Psoas muscle (tissue), 8 donors: Measurements from ENCODE around the gene CARMIL1. TPM values are rescaled to one million over a fixed set of nuclear protein-coding genes. Genes with fewer than 3 reads are reported as not detected.

Source experiments
- ATAC-seq, 4 donors: fragments of 200-7000 bp; cut with Tn5 transposase; one replicate each; pipeline ENCODE4 v1.9.1; 2020; ENCODE audit warnings: moderate library complexity in 3 of 4, mild to moderate bottlenecking in 2 of 4
- DNase-seq, 2 donors: peaks; one replicate each; pipeline ENCODE4 v3.0.0-alpha.2; 2020
- H3K27ac ChIP-seq: fragments of 200-600 bp; one replicate; pipeline ENCODE4 v1.8.0; 2022
- H3K27me3 ChIP-seq, 3 donors: fragments of 200-600 bp in 1 of 3; one replicate each; pipeline versions ENCODE4 v1.6.1 to v1.8.0; 2013 to 2022; ENCODE audit warnings: low read length in 2 of 3, mild to moderate bottlenecking in 2 of 3, moderate library complexity in 1 of 3; ENCODE audit not compliant: insufficient read depth in 3 of 3
- H3K36me3 ChIP-seq, 2 donors: fragments of 200-600 bp in 1 of 2; one replicate each; pipeline versions ENCODE4 v1.6.1 to v1.8.0; 2013 to 2022; ENCODE audit warnings: low read depth in 1 of 2, mild to moderate bottlenecking in 1 of 2, moderate library complexity in 1 of 2; ENCODE audit not compliant: insufficient read depth in 1 of 2
- H3K4me1 ChIP-seq: fragments of 200-600 bp; one replicate; pipeline ENCODE4 v1.8.0; 2022
- H3K4me3 ChIP-seq: fragments of 200-600 bp; one replicate; pipeline ENCODE4 v1.8.0; 2022; ENCODE audit warnings: mild to moderate bottlenecking
- H3K9me3 ChIP-seq: fragments of 200-600 bp; one replicate; pipeline ENCODE4 v1.8.0; 2022
- CTCF ChIP-seq: fragments of 200-600 bp; IDR thresholded peaks from one replicate; pipeline ENCODE4 v1.8.0; 2022; ENCODE audit warnings: antibody characterized with exemption
- WGBS, 3 donors: extraction: QIAGEN DNeasy Blood & Tissue Kit; methylation state at CpG; one replicate each; pipeline versions ENCODE4 v1.1.6 to v1.1.7; 2013; 5-methylcytosine and 5-hydroxymethylcytosine counted together
- intact Hi-C, 2 donors: fragments of 100-400 bp; cut with DNase I; formaldehyde crosslinking; loops; one replicate each; pipeline versions ENCODE4 v1.11.0 to v1.14.2; 2022
- polyA plus RNA-seq, 3 donors: library from polyadenylated mRNA; stranded (reverse); fragments of 200-250 nt; gene quantifications; one replicate each; pipeline ENCODE4 v1.2.3, GENCODE V29; 2013
- total RNA-seq, 4 donors: library from RNA; stranded (reverse); fragmentation: NEBNext Ultra II Directional in 2 of 4; extraction: Animal tissue kit (Norgen Biotek cat#: 25700) in 2 of 4; gene quantifications; one replicate each; pipeline versions ENCODE4 v1.2.1 to v1.2.4, GENCODE V29; 2021 to 2023
- donor health status: healthy with polysubstance abuse.
- donor health status: DM: no; HTN: no; CAD: no; lungs with moderate emphysema.
- donor health status: Bipolar disorder and iron deficiency.
- donor health status: healthy.
- donor health status: DM: yes; HTN: yes; CAD: no.
- donor health status: DM: no; HTN: no; CAD: no.
- donor health status: DM: no; HTN: no; CAD: no.
- donor health status: DM: yes; HTN: yes; CAD: no.

CARMIL1 gene
- total and polyA plus RNA-seq, 7 donors = 0.11 to 1.0 (median 0.76) TPM

GRCh38 chr6:25342802-25343201 is 63.6 kb downstream of the CARMIL1 start:
- no peak for ATAC-seq

GRCh38 chr6:25343984-25344383 is 64.8 kb downstream of the CARMIL1 start:
- WGBS, 3 donors = 89 to 92% (median 90%) methylated on average over 7 of the region's 7 CpGs
- intact Hi-C loops = no loop called here
- no peaks in the 10 kb centered on the region for H3K9me3 ChIP-seq
- ATAC-seq (no peak), DNase-seq (no peak)
- no peaks in the 10 kb centered on the region for H3K4me1 ChIP-seq
- H3K36me3 ChIP-seq = no peaks in the 10 kb centered on the region
- H3K27me3 ChIP-seq = no peaks in the 10 kb centered on the region
- no peak overlapping the region for H3K27ac ChIP-seq
- no peak overlapping the region for H3K4me3 ChIP-seq
- no peak for TF ChIP-seq CTCF

More at GRCh38 chr6:25342802-25343201, 63.6 kb downstream of the CARMIL1 start:
- Histone ChIP-seq H3K27me3 (no peaks in the 10 kb centered on the region), H3K36me3 (no peaks in the 10 kb centered on the region), H3K4me1 (no peaks in the 10 kb centered on the region), H3K9me3 (no peaks in the 10 kb centered on the region), H3K27ac (no peak overlapping the region), H3K4me3 (no peak overlapping the region)
- intact Hi-C loops = no loop called here
- no peak for DNase-seq
- whole genome bisulfite sequencing, 3 donors = 26 to 29% (median 28%) methylated on average over 4 of the region's 4 CpGs
- no peak for TF ChIP-seq CTCF

- intact Hi-C loops = no loop called here
- no peak for TF ChIP-seq CTCF
- Histone ChIP-seq H3K9me3 (no peaks in the 10 kb centered on the region), H3K4me3 (no peak overlapping the region), H3K36me3 (no peaks in the 10 kb centered on the region), H3K4me1 (no peaks in the 10 kb centered on the region), H3K27me3 (no peaks in the 10 kb centered on the region), H3K27ac (no peak overlapping the region)
- ATAC-seq = no peak
- 85 to 88% (median 88%) methylated on average over 5 of the region's 5 CpGs for WGBS, 3 donors
- DNase-seq = no peak
Observed at GRCh38 chr6:25344827-25345226, 65.7 kb downstream of the CARMIL1 start.

- Histone ChIP-seq H3K4me1 (no peaks in the 10 kb centered on the region), H3K27ac (no peak overlapping the region), H3K27me3 (no peaks in the 10 kb centered on the region), H3K36me3 (no peaks in the 10 kb centered on the region), H3K9me3 (no peaks in the 10 kb centered on the region), H3K4me3 (no peak overlapping the region)
- ATAC-seq (no peak), DNase-seq (no peak)
- intact Hi-C loops = no loop called here
- 65 to 80% (median 67%) methylated on average over 3 of the region's 3 CpGs for WGBS, 3 donors
- no peak for TF ChIP-seq CTCF
Observed at GRCh38 chr6:25346064-25346463, 66.9 kb downstream of the CARMIL1 start.

GRCh38 chr6:25350573-25350972 is 71.4 kb downstream of the CARMIL1 start:
- no peaks in the 10 kb centered on the region for H3K9me3 ChIP-seq
- intact Hi-C loops = no loop called here
- no peak for DNase-seq
- no peaks in the 10 kb centered on the region for H3K4me1 ChIP-seq
- no peak overlapping the region for H3K4me3 ChIP-seq
- no peaks in the 10 kb centered on the region for H3K27me3 ChIP-seq
- H3K27ac ChIP-seq = no peak overlapping the region
- H3K36me3 ChIP-seq = no peaks in the 10 kb centered on the region
- no peak for ATAC-seq
- no peak for TF ChIP-seq CTCF
